Measurements from ENCODE around the gene VPS8.

DNA sequence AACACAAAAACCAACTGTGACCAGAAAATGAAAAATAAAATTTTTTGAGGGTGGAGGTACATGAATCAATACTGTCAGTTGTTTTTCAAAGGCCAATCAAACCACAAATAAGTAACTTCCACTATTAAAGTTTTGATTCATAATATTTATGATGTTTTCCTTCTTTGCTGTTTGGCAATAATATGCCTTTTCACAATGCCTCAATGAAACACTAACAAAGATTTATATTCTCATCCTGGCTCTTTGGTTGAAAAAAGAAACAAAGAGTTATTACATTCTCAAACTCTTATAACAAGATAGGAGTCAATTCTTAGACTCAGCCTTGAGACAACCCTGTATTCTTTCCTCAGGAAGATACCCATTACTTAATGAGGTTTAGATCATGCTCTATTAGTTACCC lies 277.8 kb downstream of the VPS8 start:
- no peak for TF ChIP-seq POLR2A (IDR thresholded peaks at IDR 0.05; ENCODE audit: insufficient read depth in 1 of 2, low read depth in 2 of 2, low read length in 2 of 2)
- no peak for TF ChIP-seq ZNF619 (CRISPR knock-in tag; IDR thresholded peaks at IDR 0.05)
- TF ChIP-seq, protein P1, sequence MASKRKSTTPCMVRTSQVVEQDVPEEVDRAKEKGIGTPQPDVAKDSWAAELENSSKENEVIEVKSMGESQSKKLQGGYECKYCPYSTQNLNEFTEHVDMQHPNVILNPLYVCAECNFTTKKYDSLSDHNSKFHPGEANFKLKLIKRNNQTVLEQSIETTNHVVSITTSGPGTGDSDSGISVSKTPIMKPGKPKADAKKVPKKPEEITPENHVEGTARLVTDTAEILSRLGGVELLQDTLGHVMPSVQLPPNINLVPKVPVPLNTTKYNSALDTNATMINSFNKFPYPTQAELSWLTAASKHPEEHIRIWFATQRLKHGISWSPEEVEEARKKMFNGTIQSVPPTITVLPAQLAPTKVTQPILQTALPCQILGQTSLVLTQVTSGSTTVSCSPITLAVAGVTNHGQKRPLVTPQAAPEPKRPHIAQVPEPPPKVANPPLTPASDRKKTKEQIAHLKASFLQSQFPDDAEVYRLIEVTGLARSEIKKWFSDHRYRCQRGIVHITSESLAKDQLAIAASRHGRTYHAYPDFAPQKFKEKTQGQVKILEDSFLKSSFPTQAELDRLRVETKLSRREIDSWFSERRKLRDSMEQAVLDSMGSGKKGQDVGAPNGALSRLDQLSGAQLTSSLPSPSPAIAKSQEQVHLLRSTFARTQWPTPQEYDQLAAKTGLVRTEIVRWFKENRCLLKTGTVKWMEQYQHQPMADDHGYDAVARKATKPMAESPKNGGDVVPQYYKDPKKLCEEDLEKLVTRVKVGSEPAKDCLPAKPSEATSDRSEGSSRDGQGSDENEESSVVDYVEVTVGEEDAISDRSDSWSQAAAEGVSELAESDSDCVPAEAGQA (IDR thresholded peaks at IDR 0.05; ENCODE audit: low read depth): no peak
- TF ChIP-seq, protein P1 (CRISPR knock-in tag; IDR thresholded peaks at IDR 0.05; ENCODE audit: borderline replicate concordance): no peak
- no peak for TF ChIP-seq ZNF768 (CRISPR knock-in tag; IDR thresholded peaks at IDR 0.05)
- TF ChIP-seq, protein P2, sequence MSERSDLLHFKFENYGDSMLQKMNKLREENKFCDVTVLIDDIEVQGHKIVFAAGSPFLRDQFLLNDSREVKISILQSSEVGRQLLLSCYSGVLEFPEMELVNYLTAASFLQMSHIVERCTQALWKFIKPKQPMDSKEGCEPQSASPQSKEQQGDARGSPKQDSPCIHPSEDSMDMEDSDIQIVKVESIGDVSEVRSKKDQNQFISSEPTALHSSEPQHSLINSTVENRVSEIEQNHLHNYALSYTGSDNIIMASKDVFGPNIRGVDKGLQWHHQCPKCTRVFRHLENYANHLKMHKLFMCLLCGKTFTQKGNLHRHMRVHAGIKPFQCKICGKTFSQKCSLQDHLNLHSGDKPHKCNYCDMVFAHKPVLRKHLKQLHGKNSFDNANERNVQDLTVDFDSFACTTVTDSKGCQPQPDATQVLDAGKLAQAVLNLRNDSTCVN (CRISPR knock-in tag; IDR thresholded peaks at IDR 0.05; ENCODE audit: borderline replicate concordance): no peak
- TF ChIP-seq, protein P3, sequence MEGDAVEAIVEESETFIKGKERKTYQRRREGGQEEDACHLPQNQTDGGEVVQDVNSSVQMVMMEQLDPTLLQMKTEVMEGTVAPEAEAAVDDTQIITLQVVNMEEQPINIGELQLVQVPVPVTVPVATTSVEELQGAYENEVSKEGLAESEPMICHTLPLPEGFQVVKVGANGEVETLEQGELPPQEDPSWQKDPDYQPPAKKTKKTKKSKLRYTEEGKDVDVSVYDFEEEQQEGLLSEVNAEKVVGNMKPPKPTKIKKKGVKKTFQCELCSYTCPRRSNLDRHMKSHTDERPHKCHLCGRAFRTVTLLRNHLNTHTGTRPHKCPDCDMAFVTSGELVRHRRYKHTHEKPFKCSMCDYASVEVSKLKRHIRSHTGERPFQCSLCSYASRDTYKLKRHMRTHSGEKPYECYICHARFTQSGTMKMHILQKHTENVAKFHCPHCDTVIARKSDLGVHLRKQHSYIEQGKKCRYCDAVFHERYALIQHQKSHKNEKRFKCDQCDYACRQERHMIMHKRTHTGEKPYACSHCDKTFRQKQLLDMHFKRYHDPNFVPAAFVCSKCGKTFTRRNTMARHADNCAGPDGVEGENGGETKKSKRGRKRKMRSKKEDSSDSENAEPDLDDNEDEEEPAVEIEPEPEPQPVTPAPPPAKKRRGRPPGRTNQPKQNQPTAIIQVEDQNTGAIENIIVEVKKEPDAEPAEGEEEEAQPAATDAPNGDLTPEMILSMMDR (CRISPR knock-in tag; IDR thresholded peaks at IDR 0.05): no peak
- TF ChIP-seq ZNF747 (CRISPR knock-in tag; IDR thresholded peaks at IDR 0.05; ENCODE audit: borderline replicate concordance): no peak
- TF ChIP-seq TAF1 (CRISPR knock-in tag; IDR thresholded peaks at IDR 0.05): no peak
- TF ChIP-seq ARID2 (CRISPR knock-in tag; IDR thresholded peaks at IDR 0.05; ENCODE audit: borderline replicate concordance): no peak
- no peak for TF ChIP-seq KLF15 (CRISPR knock-in tag; IDR thresholded peaks at IDR 0.05; ENCODE audit: borderline replicate concordance)
- TF ChIP-seq ZFX (CRISPR knock-in tag; IDR thresholded peaks at IDR 0.05; ENCODE audit: low read depth): no peak
- no peak for TF ChIP-seq ZNF24 (IDR thresholded peaks at IDR 0.05)

All from HepG2 (cell line).